ENCODE results near the gene CRYL1. TPM values are rescaled to one million over a fixed set of nuclear protein-coding genes. Genes with fewer than 3 reads are reported as not detected.

CRYL1 gene
- polyA plus RNA-seq, 3 donors = 35.0 to 70.2 (median 51.4) TPM

DNA sequence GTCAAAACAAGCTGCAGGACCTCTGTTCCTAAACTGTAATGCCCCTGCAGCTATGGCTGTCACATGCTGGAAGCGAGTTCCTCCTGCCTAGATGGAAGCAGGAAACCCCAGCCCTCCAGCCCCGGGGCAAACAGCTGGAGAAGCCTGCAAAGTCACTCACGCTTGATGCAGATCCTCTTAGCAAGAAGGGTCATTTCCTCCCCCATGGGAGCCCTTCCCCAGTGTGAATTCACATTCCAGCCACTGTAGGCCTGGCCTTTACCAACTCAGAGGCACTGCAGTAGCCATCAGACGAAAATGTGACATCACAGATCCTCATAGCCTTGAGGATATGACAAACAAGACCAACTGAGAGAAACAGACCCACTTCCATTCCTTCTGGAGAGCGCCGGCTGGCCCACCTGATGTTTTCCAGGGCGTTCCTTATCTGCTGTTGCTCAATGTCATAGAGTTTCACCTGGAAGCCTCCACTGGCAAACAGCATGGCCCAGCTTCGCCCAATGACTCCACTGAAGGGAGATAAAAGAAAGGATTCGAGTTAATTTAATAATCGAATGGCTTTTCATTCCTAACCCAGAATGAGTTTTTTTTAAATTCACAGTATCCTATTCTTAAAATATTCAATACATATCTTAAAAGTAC is 13.5 kb downstream of the CRYL1 start:
- no peaks in the 10 kb centered on the region for H3K9me3 Mint-ChIP-seq
- Histone ChIP-seq H3K36me3 (replicated peaks in 1 of 2; ENCODE audit: control insufficient read depth in 1 of 2, insufficient read depth in 2 of 2, low read length in 2 of 2) (peaks cover 19 to 53% of the 10 kb centered on the region in 2 donors), H2AFZ (ENCODE audit: insufficient read depth, low read depth, low read length, poor library complexity, severe bottlenecking) (no peak overlapping the region), H3K27ac (ENCODE audit: low read depth in 1 of 2, low read length in 2 of 2) (no peak overlapping the region), H3K4me1 (ENCODE audit: control insufficient read depth in 1 of 2, insufficient read depth in 2 of 2, low read length in 2 of 2) (no peaks in the 10 kb centered on the region), H3K27me3 (ENCODE audit: control insufficient read depth in 2 of 2, insufficient read depth in 2 of 2, low read length in 2 of 2) (no peaks in the 10 kb centered on the region), H3K9me3 (replicated peaks in 1 of 2; ENCODE audit: control insufficient read depth in 1 of 2, insufficient read depth in 1 of 2, low read length in 2 of 2) (no peaks in the 10 kb centered on the region), H3K79me2 (ENCODE audit: insufficient read depth, low read length) (no peaks in the 10 kb centered on the region), H3K4me2 (replicated peaks; ENCODE audit: extremely low read depth, low read length, poor library complexity, severe bottlenecking) (no peak overlapping the region), H3K9ac (ENCODE audit: insufficient read depth, low read length, poor library complexity, severe bottlenecking) (no peak overlapping the region), H4K20me1 (ENCODE audit: insufficient read depth, low read length) (no peaks in the 10 kb centered on the region), H3K4me3 (replicated peaks in 1 of 3; ENCODE audit: low read depth in 2 of 3, low read length in 3 of 3) (no peak overlapping the region)
- 48% methylated on average over 6 of the region's 10 CpGs for WGBS (ENCODE audit: insufficient coverage)
- H3K27me3 Mint-ChIP-seq (ENCODE audit: low read depth in 3 of 3) = no peaks in the 10 kb centered on the region
- intact Hi-C loops (cut with micrococcal nuclease) = no loop called here
- H3K27ac Mint-ChIP-seq = peak overlapping the region in 2 of 7 donors; percentile 3 to 26
- H3K36me3 Mint-ChIP-seq = peaks cover 38 to 48% of the 10 kb centered on the region in 2 donors
- no peak overlapping the region for H3K4me3 Mint-ChIP-seq
- H3K4me1 Mint-ChIP-seq = peaks cover 10% of the 10 kb centered on the region
- no peak for DNase-seq
- TF ChIP-seq, protein P1, sequence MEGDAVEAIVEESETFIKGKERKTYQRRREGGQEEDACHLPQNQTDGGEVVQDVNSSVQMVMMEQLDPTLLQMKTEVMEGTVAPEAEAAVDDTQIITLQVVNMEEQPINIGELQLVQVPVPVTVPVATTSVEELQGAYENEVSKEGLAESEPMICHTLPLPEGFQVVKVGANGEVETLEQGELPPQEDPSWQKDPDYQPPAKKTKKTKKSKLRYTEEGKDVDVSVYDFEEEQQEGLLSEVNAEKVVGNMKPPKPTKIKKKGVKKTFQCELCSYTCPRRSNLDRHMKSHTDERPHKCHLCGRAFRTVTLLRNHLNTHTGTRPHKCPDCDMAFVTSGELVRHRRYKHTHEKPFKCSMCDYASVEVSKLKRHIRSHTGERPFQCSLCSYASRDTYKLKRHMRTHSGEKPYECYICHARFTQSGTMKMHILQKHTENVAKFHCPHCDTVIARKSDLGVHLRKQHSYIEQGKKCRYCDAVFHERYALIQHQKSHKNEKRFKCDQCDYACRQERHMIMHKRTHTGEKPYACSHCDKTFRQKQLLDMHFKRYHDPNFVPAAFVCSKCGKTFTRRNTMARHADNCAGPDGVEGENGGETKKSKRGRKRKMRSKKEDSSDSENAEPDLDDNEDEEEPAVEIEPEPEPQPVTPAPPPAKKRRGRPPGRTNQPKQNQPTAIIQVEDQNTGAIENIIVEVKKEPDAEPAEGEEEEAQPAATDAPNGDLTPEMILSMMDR (IDR thresholded peaks at IDR 0.05) = no peak

DNA sequence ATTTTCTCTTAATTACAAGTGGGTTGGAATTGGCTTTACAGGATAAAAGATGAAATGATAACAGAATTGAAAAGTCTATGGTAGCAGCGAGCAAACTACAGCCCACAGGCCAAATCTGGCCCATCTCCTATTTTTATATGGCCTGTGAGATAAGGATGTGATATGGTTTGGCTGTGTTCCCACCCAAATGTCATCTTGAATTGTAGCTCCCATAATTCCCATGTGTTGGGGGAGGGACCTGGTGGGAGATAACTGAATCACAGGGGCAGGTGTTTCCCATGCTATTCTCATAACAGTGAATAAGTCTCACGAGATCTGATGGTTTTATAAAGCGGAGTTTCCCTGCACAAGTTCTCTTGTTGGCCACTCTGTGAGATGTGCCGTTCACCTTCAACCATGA is 19.0 kb downstream of the CRYL1 start:
- Histone ChIP-seq H3K4me2 (replicated peaks; ENCODE audit: extremely low read depth, low read length, poor library complexity, severe bottlenecking) (no peak overlapping the region), H3K4me1 (ENCODE audit: control insufficient read depth in 1 of 2, insufficient read depth in 2 of 2, low read length in 2 of 2) (peaks cover 8 to 16% of the 10 kb centered on the region in 2 donors), H3K27ac (ENCODE audit: low read depth in 1 of 2, low read length in 2 of 2) (no peak overlapping the region), H3K27me3 (ENCODE audit: control insufficient read depth in 2 of 2, insufficient read depth in 2 of 2, low read length in 2 of 2) (no peaks in the 10 kb centered on the region), H2AFZ (ENCODE audit: insufficient read depth, low read depth, low read length, poor library complexity, severe bottlenecking) (no peak overlapping the region), H3K9me3 (replicated peaks in 1 of 2; ENCODE audit: control insufficient read depth in 1 of 2, insufficient read depth in 1 of 2, low read length in 2 of 2) (no peaks in the 10 kb centered on the region), H3K9ac (ENCODE audit: insufficient read depth, low read length, poor library complexity, severe bottlenecking) (no peak overlapping the region), H3K36me3 (replicated peaks in 1 of 2; ENCODE audit: control insufficient read depth in 1 of 2, insufficient read depth in 2 of 2, low read length in 2 of 2) (peaks cover 11 to 50% of the 10 kb centered on the region in 2 donors), H3K79me2 (ENCODE audit: insufficient read depth, low read length) (no peaks in the 10 kb centered on the region), H4K20me1 (ENCODE audit: insufficient read depth, low read length) (no peaks in the 10 kb centered on the region), H3K4me3 (replicated peaks in 1 of 3; ENCODE audit: low read depth in 2 of 3, low read length in 3 of 3) (no peak overlapping the region)
- H3K9me3 Mint-ChIP-seq = peaks cover 0 to 2% (median 0%) of the 10 kb centered on the region in 7 donors
- intact Hi-C loops (cut with micrococcal nuclease) = no loop called here
- H3K4me3 Mint-ChIP-seq = no peak overlapping the region
- peaks cover 0 to 2% (median 2%) of the 10 kb centered on the region in 3 donors for H3K27me3 Mint-ChIP-seq (ENCODE audit: low read depth in 3 of 3)
- no peak overlapping the region for H3K27ac Mint-ChIP-seq
- H3K4me1 Mint-ChIP-seq = peaks cover 12% of the 10 kb centered on the region
- 92% methylated on average over 2 of the region's 4 CpGs for WGBS (ENCODE audit: insufficient coverage)
- TF ChIP-seq, protein P1 (IDR thresholded peaks at IDR 0.05) = no peak
- peaks cover 47 to 68% of the 10 kb centered on the region in 2 donors for H3K36me3 Mint-ChIP-seq
- no peak for DNase-seq
